HepG2 (cell line): Measurements from ENCODE around the gene SNF8. TPM values are rescaled to one million over a fixed set of nuclear protein-coding genes. Genes with fewer than 3 reads are reported as not detected.

ENCODE experiments used
- ATF7-NPFF ChIP-seq: sonication (generic); formaldehyde crosslinking; IDR thresholded peaks from 2 replicates; pipeline ENCODE4 v1.8.1; 2023; ENCODE audit warnings: mild to moderate bottlenecking, low read depth, missing genetic modification reagents, moderate library complexity
- FOXC1 ChIP-seq: sonication (generic); formaldehyde crosslinking; IDR thresholded peaks from 2 replicates; pipeline ENCODE4 v1.8.0; 2022; ENCODE audit warnings: mild to moderate bottlenecking, missing genetic modification reagents, borderline replicate concordance
- HDAC1 ChIP-seq: sonication (generic); formaldehyde crosslinking; IDR thresholded peaks from 2 replicates; pipeline ENCODE4 v1.5.1; 2020; ENCODE audit warnings: mild to moderate bottlenecking, missing genetic modification reagents
- HMG20A ChIP-seq: IDR thresholded peaks from 2 replicates; pipeline ENCODE4 v1.6.1; 2016; ENCODE audit warnings: borderline replicate concordance
- IKZF5 ChIP-seq: IDR thresholded peaks from 2 replicates; pipeline ENCODE4 v1.6.1; 2018; ENCODE audit warnings: missing genetic modification reagents, mild to moderate bottlenecking, missing compliant biosample characterization
- MAFG ChIP-seq: sonication (generic); formaldehyde crosslinking; IDR thresholded peaks from 2 replicates; pipeline ENCODE4 v1.5.1; 2020; ENCODE audit warnings: mild to moderate bottlenecking, missing genetic modification reagents
- MED8 ChIP-seq: sonication (generic); formaldehyde crosslinking; IDR thresholded peaks from 2 replicates; pipeline ENCODE4 v1.8.1; 2023; ENCODE audit warnings: mild to moderate bottlenecking, missing genetic modification reagents; ENCODE audit not compliant: insufficient replicate concordance
- NFE2 ChIP-seq: sonication (generic); formaldehyde crosslinking; IDR thresholded peaks from 2 replicates; pipeline ENCODE4 v1.4.0; 2020; ENCODE audit warnings: missing genetic modification reagents
- NR2F1 ChIP-seq, 2 experiments: fragments of 450-650 bp in 1 of 2; formaldehyde crosslinking in 1 of 2; IDR thresholded peaks; 2 replicates each; pipeline versions ENCODE4 v1.5.0 to v1.6.1; 2016 to 2020; ENCODE audit warnings: mild to moderate bottlenecking in 1 of 2, missing compliant biosample characterization in 1 of 2, missing genetic modification reagents in 1 of 2, moderate library complexity in 1 of 2
- SATB2 ChIP-seq: sonication (generic); formaldehyde crosslinking; IDR thresholded peaks from 2 replicates; pipeline ENCODE4 v1.5.0; 2020; ENCODE audit warnings: missing genetic modification reagents
- SETDB1 ChIP-seq: sonication (generic); formaldehyde crosslinking; IDR thresholded peaks from 2 replicates; pipeline ENCODE4 v1.5.1; 2020; ENCODE audit warnings: missing genetic modification reagents, mild to moderate bottlenecking, borderline replicate concordance
- SMYD3 ChIP-seq: sonication (generic); formaldehyde crosslinking; IDR thresholded peaks from 2 replicates; pipeline ENCODE4 v1.8.1; 2023; ENCODE audit warnings: mild to moderate bottlenecking, missing genetic modification reagents
- TCF7L2 ChIP-seq: IDR thresholded peaks from 2 replicates; pipeline ENCODE4 v1.6.1; 2011; ENCODE audit warnings: mild to moderate bottlenecking, low read depth, low read length, moderate library complexity
- ZMYM4 ChIP-seq: sonication (generic); formaldehyde crosslinking; IDR thresholded peaks from 2 replicates; pipeline ENCODE4 v1.8.1; 2023; ENCODE audit warnings: mild to moderate bottlenecking, missing genetic modification reagents
- ZNF331 ChIP-seq: sonication (generic); formaldehyde crosslinking; IDR thresholded peaks from 2 replicates; pipeline ENCODE4 v1.4.0; 2020; ENCODE audit warnings: missing genetic modification reagents
- ZNF670 ChIP-seq: sonication (generic); formaldehyde crosslinking; IDR thresholded peaks from 2 replicates; pipeline ENCODE4 v1.8.0; 2022; ENCODE audit warnings: mild to moderate bottlenecking, missing genetic modification reagents, borderline replicate concordance
- ZNF709 ChIP-seq: sonication (generic); formaldehyde crosslinking; IDR thresholded peaks from 2 replicates; pipeline ENCODE4 v1.5.0; 2020; ENCODE audit warnings: mild to moderate bottlenecking, missing genetic modification reagents
- ZNF784 ChIP-seq: sonication (generic); formaldehyde crosslinking; IDR thresholded peaks from 2 replicates; pipeline ENCODE4 v1.5.1; 2020; ENCODE audit warnings: missing genetic modification reagents, mild to moderate bottlenecking, borderline replicate concordance
- ZNF816 ChIP-seq: sonication (generic); formaldehyde crosslinking; IDR thresholded peaks from 2 replicates; pipeline ENCODE4 v1.8.0; 2022; ENCODE audit warnings: missing genetic modification reagents, mild to moderate bottlenecking, borderline replicate concordance
- polyA plus RNA-seq, 8 experiments: library from polyadenylated mRNA; depleted of rRNA in 3 of 8; stranded (reverse) in 7 of 8; unstranded in 1 of 8; fragments of >200 nt; fragmentation: Illumina TruSeq in 4 of 8; extraction: Trizol in 4 of 8; gene quantifications; 2 replicates each; pipeline versions ENCODE4 v1.2.1 to v1.2.3, GENCODE V29; 2011 to 2016; ENCODE audit warnings: low read depth in 4 of 8, missing spikeins in 1 of 8, mixed read lengths in 1 of 8; ENCODE audit not compliant: insufficient read depth in 1 of 8
- total RNA-seq, 5 experiments: library from RNA; depleted of rRNA; stranded (reverse); fragments of >200 nt; fragmentation: Illumina TruSeq; extraction: Trizol; gene quantifications; 2 replicates each; pipeline ENCODE4 v1.2.3, GENCODE V29; 2016; ENCODE audit warnings: low read depth in 1 of 5
- TF ChIP-seq, protein P1 (sequence below): sonication (generic); formaldehyde crosslinking; IDR thresholded peaks from 2 replicates; pipeline ENCODE4 v1.4.0; 2020; ENCODE audit warnings: missing genetic modification reagents, borderline replicate concordance
- TF ChIP-seq, protein P2 (sequence below): sonication (generic); formaldehyde crosslinking; IDR thresholded peaks from 2 replicates; pipeline ENCODE4 v1.4.0; 2020; ENCODE audit warnings: missing genetic modification reagents

Gene SNF8
- total and polyA plus RNA-seq, 2 of the 13 experiments (the other 11 are each of a cell fraction or from before 2014, with no cell fraction given): 114 to 153 TPM

DNA sequence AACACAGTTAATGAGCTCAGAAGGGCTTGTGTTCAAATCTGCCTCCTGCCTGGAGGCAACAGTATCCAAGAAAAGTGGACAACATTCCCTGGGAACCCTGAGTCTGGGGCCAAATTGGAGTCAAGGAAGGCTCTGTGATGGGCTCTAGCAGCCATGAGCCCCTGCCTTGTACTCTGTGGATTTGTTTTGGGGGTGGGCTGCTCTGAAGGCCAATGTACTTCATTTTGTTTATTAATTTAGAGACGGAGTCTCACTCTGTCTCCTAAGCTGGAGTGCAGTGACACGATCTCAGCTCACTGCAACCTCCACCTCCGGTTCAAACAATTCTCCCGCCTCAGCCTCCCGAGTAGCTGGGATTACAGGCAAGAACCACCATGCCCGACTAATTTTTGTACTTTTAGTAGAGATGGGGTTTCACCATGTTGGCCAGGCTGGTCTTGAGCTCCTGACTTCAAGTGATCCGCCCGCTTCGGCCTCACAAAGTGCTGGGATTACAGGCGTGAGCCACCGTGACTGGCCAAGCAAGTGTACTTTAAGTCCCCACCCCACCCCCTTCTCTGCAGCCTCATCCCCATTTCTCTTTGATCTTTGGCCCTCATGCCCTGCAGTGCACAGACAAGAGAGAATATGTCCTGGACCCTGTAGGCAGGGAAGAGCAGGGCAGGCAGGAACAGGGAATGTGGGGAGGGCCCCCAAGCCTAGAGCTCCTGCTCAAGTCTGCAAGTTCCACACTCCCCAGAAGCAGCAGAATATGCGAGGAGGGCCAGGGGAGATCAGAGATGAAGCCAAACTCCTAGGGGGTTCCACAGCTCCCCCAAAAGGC is 26.4 kb upstream of the SNF8 start (continued):
- TF ChIP-seq, protein P1, sequence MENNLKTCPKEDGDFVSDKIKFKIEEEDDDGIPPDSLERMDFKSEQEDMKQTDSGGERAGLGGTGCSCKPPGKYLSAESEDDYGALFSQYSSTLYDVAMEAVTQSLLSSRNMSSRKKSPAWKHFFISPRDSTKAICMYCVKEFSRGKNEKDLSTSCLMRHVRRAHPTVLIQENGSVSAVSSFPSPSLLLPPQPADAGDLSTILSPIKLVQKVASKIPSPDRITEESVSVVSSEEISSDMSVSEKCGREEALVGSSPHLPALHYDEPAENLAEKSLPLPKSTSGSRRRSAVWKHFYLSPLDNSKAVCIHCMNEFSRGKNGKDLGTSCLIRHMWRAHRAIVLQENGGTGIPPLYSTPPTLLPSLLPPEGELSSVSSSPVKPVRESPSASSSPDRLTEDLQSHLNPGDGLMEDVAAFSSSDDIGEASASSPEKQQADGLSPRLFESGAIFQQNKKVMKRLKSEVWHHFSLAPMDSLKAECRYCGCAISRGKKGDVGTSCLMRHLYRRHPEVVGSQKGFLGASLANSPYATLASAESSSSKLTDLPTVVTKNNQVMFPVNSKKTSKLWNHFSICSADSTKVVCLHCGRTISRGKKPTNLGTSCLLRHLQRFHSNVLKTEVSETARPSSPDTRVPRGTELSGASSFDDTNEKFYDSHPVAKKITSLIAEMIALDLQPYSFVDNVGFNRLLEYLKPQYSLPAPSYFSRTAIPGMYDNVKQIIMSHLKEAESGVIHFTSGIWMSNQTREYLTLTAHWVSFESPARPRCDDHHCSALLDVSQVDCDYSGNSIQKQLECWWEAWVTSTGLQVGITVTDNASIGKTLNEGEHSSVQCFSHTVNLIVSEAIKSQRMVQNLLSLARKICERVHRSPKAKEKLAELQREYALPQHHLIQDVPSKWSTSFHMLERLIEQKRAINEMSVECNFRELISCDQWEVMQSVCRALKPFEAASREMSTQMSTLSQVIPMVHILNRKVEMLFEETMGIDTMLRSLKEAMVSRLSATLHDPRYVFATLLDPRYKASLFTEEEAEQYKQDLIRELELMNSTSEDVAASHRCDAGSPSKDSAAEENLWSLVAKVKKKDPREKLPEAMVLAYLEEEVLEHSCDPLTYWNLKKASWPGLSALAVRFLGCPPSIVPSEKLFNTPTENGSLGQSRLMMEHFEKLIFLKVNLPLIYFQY (CRISPR knock-in tag): peak; percentile 51; the same call in 1 of the 2 replicates
- TF ChIP-seq HDAC1 (CRISPR knock-in tag): peak; percentile 97
- no peak for TF ChIP-seq ZNF784 (CRISPR knock-in tag)
- peak; percentile 71; the same call in 1 of the 2 replicates for TF ChIP-seq ZMYM4 (CRISPR knock-in tag)
- peak; percentile 69 for TF ChIP-seq TCF7L2
- TF ChIP-seq IKZF5 (CRISPR knock-in tag): peak; percentile 41; the same call in 1 of the 2 replicates
- TF ChIP-seq HMG20A: peak; percentile 78
- peak; percentile 36; the same call in 1 of the 2 replicates for TF ChIP-seq NFE2 (CRISPR knock-in tag)
- 0 out of 2 replicates have a peak, but pooled peaks have one; percentile 38 for TF ChIP-seq ZNF709 (CRISPR knock-in tag)
- TF ChIP-seq NR2F1 (CRISPR knock-in tag; IDR thresholded peaks at IDR 0.05): peak; percentile 76 to 82; a peak in 3 of 4 replicates
- TF ChIP-seq ZNF670: peak; percentile 71; the same call in 1 of the 2 replicates
- TF ChIP-seq, protein P2, sequence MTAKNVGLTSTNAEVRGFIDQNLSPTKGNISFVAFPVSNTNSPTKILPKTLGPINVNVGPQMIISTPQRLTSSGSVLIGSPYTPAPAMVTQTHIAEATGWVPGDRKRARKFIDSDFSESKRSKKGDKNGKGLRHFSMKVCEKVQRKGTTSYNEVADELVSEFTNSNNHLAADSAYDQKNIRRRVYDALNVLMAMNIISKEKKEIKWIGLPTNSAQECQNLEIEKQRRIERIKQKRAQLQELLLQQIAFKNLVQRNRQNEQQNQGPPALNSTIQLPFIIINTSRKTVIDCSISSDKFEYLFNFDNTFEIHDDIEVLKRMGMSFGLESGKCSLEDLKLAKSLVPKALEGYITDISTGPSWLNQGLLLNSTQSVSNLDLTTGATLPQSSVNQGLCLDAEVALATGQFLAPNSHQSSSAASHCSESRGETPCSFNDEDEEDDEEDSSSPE (CRISPR knock-in tag): peak; percentile 45; the same call in 1 of the 2 replicates
- TF ChIP-seq ATF7-NPFF (CRISPR knock-in tag): peak; percentile 77
- TF ChIP-seq ZNF331: peak; percentile 88
- no peak for TF ChIP-seq SATB2 (CRISPR knock-in tag)
- no peak for TF ChIP-seq FOXC1
- peak; percentile 13; the same call in 1 of the 2 replicates for TF ChIP-seq ZNF816 (CRISPR knock-in tag)
- no peak for TF ChIP-seq SETDB1
- peak; percentile 65; the same call in 1 of the 2 replicates for TF ChIP-seq SMYD3
- peak; percentile 88 for TF ChIP-seq MED8 (CRISPR knock-in tag)
- TF ChIP-seq MAFG (CRISPR knock-in tag): no peak
